Endometrial microvascular endothelial cells (primary cell): Measurements from ENCODE around the gene TMEM200A. TPM values are rescaled to one million over a fixed set of nuclear protein-coding genes. Genes with fewer than 3 reads are reported as not detected.
"Not testable (repeated sequence)": the region's sequence is repeated elsewhere in the genome, so short reads cannot be mapped to it uniquely, and the experiment has no call there.

Experiments used
- in situ Hi-C: cut with HindIII; loops from 2 replicates; pipeline ENCODE4 v1.10.0; 2017; ENCODE audit warnings: low sequenced_read_pairs, low pct_unique_long_range_greater_than_20kb; ENCODE audit errors: inconsistent ontology term
- total RNA-seq: library from RNA; depleted of rRNA; stranded (reverse); fragments of >200 nt; gene quantifications from one replicate; pipeline ENCODE4 v1.2.3, GENCODE V29; 2015; ENCODE audit errors: inconsistent ontology term

The TMEM200A gene
- 0.28 TPM for total RNA-seq

- in situ Hi-C loops = no loop called here
Measured at GRCh38 chr6:130365166-130366106, at the start of gene TMEM200A. Gene TMEM200A, plus strand, starts transcription at chr6:130366017. Its CDS starts 74,406 bp downstream, at chr6:130440423.

DNA sequence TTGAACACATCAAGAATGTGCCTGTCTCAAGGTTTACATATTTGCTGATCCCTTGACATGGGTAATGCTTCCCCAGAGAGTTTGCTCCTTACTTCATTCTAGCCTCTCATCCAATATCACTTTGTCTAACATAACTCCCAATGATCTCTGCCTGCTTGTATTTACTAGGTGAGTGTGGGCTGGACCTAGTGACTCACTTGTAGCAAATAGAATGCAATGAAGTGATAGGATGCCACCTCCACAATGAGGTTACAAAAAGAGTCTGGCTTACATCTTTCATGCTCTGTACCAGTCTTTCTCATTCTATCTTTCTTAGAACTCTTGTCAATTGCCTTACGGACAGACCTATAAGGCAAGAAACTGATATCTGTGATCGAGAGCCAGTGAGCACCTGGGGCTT is 44.9 kb upstream of the TMEM200A start:
- in situ Hi-C loops = no loop called here

GRCh38 chr6:130322673-130323268 is 43.0 kb upstream of the TMEM200A start:
- in situ Hi-C loops = no loop called here

DNA sequence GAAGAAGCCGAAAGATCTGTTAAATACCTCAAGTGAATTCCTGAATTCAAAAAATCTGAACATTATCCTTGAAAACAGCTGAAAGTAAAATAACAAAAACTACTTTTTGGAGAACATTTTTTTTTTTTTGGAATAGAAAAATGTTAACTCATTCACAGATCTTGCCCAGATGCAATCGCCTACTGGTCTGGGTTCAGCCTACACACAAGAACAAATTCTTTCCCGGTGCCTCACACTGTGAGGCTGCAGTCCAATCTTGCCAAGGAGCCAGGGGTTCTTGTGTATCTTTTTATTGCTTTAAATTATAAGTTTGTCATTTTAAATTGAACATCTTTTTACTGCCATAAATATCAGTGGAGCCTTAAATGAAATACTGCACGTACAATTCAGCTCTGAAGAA is 41.2 kb upstream of the TMEM200A start:
- in situ Hi-C loops = no loop called here

DNA sequence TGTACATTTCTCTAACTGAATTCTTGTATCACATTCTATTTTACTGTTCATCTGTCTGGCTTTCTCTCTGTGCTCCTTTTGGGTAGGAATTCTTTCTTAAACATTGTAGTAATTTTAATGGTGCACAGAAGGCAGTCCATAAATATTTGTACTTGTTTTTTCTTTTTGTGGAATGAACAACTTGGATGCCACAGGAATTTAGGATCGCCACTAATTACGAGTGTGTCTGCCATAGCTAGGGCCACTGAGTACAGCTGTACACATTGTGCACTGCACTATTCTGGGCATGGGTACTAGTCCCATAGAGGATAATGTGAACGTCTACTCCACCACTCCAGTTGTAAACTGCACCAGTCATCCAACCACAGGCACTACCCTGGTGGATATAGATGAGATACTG is 39.3 kb upstream of the TMEM200A start:
- in situ Hi-C loops = no loop called here

- in situ Hi-C loops = no loop called here
Measured at GRCh38 chr6:130337534-130337933, 28.3 kb upstream of the TMEM200A start.

- in situ Hi-C loops = not testable (repeated sequence)
Measured at GRCh38 chr6:130346324-130346723, 19.5 kb upstream of the TMEM200A start.

GRCh38 chr6:130354322-130354721 is 11.5 kb upstream of the TMEM200A start:
- in situ Hi-C loops = no loop called here

GRCh38 chr6:130355572-130355971 is 10.2 kb upstream of the TMEM200A start:
- in situ Hi-C loops = no loop called here

GRCh38 chr6:130357436-130357835 is 8.4 kb upstream of the TMEM200A start:
- in situ Hi-C loops = no loop called here

- in situ Hi-C loops = no loop called here
Measured at GRCh38 chr6:130359736-130360135, 6.1 kb upstream of the TMEM200A start.

- in situ Hi-C loops = no loop called here
Measured at GRCh38 chr6:130362128-130362527, 3.7 kb upstream of the TMEM200A start.

GRCh38 chr6:130364224-130364780 is 1.5 kb upstream of the TMEM200A start:
- in situ Hi-C loops = no loop called here

DNA sequence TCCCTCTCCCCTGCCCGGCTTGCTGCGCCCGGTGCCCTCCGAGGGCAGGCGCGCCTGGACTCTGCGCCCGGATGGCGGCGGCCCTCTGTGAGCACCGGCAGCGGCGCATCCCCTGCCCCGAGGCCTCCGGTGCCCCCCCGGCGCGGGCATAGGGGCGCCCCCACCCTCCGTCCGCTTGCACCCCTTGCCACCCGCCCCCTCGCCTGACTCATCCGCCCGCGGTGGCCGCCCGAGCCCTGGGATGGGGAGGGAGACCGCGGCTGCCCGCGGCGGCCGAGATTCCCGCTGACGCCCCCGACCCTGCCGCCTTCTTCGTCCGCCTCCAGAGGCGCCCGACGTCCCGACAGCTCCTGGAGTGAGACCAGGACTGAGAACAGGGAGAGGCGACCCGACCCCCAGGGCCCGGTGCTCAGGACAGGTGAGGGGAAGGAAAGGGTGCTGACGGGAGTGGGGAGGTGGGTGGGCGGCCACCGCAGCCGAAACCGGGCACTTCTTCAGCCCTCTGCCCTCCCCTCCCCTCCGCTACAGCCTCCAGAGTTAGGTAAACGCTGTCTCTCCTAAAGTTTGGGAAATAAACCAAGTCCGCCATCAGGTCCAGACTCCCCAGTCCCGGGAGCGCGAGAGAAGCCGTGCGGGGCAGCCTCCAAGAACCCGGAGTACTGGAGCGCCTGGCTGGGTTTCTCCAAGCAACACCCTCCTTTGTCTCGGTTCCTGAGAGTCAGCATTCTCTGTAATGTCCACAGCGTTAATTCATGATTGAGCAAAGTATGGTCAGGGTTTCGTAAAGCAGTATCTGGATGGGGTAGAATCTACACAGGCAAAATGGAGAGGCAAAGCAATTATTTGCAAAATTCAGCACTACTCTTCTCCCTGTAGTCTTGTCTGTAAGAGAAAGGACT is 539 bp downstream of the TMEM200A start:
- in situ Hi-C loops = no loop called here

- in situ Hi-C loops = no loop called here
Measured at GRCh38 chr6:130367767-130368166, 1.9 kb downstream of the TMEM200A start.

DNA sequence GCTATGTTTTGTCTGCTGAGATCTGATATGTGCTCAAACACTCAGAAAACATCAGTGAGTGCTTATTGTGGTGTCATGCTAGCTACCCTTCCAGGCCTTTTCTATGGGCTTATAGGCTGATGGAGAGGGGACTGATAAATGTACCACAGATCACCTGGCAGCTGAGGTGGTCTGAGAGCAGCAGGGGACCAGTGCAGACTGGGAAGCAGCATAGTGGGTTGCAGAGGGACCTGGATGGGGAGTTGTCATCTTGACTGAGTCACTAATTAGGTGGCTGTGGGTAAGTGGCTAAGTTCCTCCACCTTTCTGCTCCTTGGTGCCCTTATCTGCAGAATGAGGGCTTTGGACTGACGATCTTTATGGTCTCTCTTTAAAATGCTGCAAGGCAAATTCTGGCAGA is 2.8 kb downstream of the TMEM200A start:
- in situ Hi-C loops = no loop called here

GRCh38 chr6:130369831-130370230 is 4.0 kb downstream of the TMEM200A start:
- in situ Hi-C loops = no loop called here

GRCh38 chr6:130371921-130372420 is 6.2 kb downstream of the TMEM200A start:
- in situ Hi-C loops = no loop called here

- in situ Hi-C loops = no loop called here
Measured at GRCh38 chr6:130372786-130373185, 7.0 kb downstream of the TMEM200A start.
